Lower leg skin (tissue), 4 donors: ENCODE data around the gene MMD. TPM values are rescaled to one million over a fixed set of nuclear protein-coding genes. Genes with fewer than 3 reads are reported as not detected.
"Not testable (repeated sequence)": the region's sequence is repeated elsewhere in the genome, so short reads cannot be mapped to it uniquely, and the experiment has no call there.

ENCODE experiments used
- DNase-seq, 2 donors: peaks; one replicate each; pipeline ENCODE4 v3.0.0-alpha.2; 2019; ENCODE audit warnings: low spot score in 2 of 2
- H3K4me3 ChIP-seq: fragments of 200-600 bp; sonication (generic); 2 replicates; pipeline ENCODE4 v1.5.1; 2017; ENCODE audit warnings: mild to moderate bottlenecking, low read depth; ENCODE audit not compliant: poor library complexity, severe bottlenecking
- POLR2A ChIP-seq, 2 donors: fragments of 450-650 bp; IDR thresholded peaks; one replicate each; pipeline ENCODE4 v1.6.1; 2016 to 2017; ENCODE audit warnings: antibody characterized with exemption in 2 of 2, mild to moderate bottlenecking in 1 of 2, moderate library complexity in 1 of 2
- WGBS, 2 donors: methylation state at CpG; one replicate each; pipeline ENCODE4 v1.1.5; 2018; 5-methylcytosine and 5-hydroxymethylcytosine counted together
- intact Hi-C: fragments of 100-400 bp; cut with DNase I; formaldehyde crosslinking; loops from one replicate; pipeline ENCODE4 v1.15.0; 2023; ENCODE audit warnings: low total_unique reads
- total RNA-seq, 4 donors: library from RNA; depleted of rRNA; stranded (reverse); fragments of >200 nt; gene quantifications; one replicate each; pipeline ENCODE4 v1.1.0, GENCODE V29; 2016
- TF ChIP-seq, protein P1 (sequence below), 3 donors: fragments of 450-650 bp; IDR thresholded peaks; one replicate each; pipeline ENCODE4 v1.5.1; 2016; ENCODE audit warnings: antibody characterized with exemption in 3 of 3, mild to moderate bottlenecking in 3 of 3, moderate library complexity in 2 of 3

Gene MMD
- total RNA-seq, 4 donors from 2014 or later = 3.2 to 9.7 (median 6.8) TPM

DNA sequence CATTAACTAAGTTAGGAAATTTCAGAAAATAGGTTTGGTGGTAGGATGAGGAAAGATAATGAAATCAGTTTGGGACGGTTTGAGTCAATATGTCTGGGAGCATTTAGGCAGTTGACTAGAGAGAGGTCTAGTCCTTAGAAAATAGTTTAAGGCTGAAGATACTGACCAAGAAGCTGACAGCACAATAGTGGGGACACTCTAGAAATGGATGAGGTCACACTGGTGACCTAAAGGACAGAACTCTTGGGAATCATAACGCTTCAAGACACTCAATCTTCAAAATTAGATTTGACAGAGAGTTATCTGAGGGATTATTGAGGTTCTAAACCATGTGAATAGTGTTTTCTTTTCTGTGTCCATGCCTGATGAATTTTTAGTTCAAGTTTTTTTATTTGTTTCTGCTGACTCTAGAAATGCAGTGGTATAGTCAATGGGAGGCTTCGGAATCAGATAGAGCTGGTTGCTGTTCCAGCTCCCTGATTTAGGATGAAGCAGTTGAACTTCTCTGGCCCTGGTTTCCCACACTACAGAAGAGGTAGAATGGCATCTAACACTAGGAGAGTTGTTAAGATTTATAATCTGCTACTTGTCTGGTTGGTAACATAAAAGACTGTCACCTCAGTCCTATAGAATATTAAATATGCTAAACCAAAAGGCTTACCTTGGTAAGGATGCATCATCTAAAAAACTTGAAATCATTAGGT is 29.7 kb downstream of the MMD start:
- TF ChIP-seq POLR2A (IDR thresholded peaks at IDR 0.05) = no peak
- TF ChIP-seq, protein P1, sequence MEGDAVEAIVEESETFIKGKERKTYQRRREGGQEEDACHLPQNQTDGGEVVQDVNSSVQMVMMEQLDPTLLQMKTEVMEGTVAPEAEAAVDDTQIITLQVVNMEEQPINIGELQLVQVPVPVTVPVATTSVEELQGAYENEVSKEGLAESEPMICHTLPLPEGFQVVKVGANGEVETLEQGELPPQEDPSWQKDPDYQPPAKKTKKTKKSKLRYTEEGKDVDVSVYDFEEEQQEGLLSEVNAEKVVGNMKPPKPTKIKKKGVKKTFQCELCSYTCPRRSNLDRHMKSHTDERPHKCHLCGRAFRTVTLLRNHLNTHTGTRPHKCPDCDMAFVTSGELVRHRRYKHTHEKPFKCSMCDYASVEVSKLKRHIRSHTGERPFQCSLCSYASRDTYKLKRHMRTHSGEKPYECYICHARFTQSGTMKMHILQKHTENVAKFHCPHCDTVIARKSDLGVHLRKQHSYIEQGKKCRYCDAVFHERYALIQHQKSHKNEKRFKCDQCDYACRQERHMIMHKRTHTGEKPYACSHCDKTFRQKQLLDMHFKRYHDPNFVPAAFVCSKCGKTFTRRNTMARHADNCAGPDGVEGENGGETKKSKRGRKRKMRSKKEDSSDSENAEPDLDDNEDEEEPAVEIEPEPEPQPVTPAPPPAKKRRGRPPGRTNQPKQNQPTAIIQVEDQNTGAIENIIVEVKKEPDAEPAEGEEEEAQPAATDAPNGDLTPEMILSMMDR (IDR thresholded peaks at IDR 0.05) = no peak
- DNase-seq = no peak
- 88 to 92% methylated on average over 3 of the region's 3 CpGs for WGBS, 2 donors
- intact Hi-C loops = no loop called here
- H3K4me3 ChIP-seq = no peak overlapping the region

DNA sequence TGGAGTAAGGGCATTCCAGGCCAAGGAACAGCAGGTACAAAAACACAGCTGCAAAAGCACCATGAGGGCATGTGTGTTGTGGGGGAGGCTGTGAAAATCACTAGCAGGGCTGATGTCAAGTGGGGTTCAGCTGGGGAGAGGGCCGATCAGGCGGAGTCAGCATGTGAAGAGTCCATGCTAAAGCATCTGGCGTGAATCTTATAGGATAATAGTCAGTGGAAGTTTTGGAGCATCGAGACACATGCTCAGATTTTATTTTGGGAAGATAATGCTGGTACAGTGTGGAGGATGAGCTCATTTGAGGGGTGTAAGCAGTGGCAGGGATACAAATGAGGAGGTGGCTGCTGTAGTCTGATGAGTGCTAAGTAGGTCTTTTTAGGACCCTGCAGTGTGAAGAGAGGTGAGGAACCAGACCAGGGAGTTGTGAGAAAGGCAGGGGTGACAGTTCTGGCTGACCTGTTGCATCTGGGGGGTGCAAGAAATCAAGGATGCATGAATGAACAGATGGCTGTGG is 30.3 kb downstream of the MMD start:
- TF ChIP-seq, protein P1 (IDR thresholded peaks at IDR 0.05) = no peak
- no peak for TF ChIP-seq POLR2A (IDR thresholded peaks at IDR 0.05)
- 85 to 98% methylated on average over 4 of the region's 4 CpGs for WGBS, 2 donors
- no peak overlapping the region for H3K4me3 ChIP-seq
- DNase-seq = no peak
- intact Hi-C loops = no loop called here

DNA sequence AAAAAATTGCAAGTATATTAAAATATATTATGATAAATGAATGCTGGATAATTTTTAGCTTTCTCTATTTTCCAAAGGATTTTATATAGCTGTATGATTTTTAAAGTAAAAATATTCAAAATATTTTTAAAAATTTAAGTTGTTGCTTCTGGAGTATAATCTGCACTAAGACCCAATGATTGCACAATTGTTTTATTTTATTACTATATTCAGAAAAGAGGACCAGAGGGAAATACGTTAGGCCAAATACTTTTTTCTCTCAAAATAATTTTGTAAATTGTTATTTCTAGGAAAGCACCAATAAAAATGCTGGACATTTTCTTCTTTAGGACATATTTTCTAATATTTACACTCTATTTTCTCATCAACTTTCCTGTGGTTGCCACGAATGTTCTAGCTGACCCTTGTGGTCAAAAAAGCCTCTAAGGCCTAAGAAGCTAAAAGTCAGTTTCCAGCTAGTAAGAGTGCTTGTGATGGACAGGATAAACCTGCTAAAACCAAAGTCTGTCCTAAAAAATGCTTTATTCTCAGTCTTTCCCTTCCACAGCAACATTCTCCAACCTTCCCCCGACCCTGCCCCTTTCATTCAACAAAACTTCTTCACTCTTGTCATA is 31.2 kb downstream of the MMD start:
- no peak overlapping the region for H3K4me3 ChIP-seq
- WGBS, 2 donors = 82 to 86% methylated on average over 3 of the region's 3 CpGs
- DNase-seq = no peak
- no peak for TF ChIP-seq POLR2A (IDR thresholded peaks at IDR 0.05)
- TF ChIP-seq, protein P1 (IDR thresholded peaks at IDR 0.05) = no peak
- intact Hi-C loops = no loop called here

DNA sequence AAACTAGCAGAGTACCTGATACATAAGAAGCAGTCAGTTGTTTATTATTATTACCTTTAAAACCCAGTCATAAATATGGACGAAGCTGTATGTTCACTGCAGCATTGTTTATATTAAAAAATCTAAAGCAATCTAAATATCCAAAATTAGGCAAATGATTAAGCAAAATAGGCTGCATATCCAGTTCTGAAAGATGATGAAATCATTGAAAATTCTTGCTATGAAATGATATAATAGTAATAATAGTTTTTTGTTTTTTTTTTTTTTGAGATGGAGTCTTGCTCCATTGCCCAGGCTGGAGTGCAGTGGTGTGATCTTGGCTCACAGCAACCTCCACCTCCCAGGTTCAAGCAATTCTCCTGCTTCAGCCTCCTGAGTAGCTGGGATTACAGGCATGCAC is 31.9 kb downstream of the MMD start:
- 87 to 88% methylated on average over 1 of the region's 1 CpG for WGBS, 2 donors

DNA sequence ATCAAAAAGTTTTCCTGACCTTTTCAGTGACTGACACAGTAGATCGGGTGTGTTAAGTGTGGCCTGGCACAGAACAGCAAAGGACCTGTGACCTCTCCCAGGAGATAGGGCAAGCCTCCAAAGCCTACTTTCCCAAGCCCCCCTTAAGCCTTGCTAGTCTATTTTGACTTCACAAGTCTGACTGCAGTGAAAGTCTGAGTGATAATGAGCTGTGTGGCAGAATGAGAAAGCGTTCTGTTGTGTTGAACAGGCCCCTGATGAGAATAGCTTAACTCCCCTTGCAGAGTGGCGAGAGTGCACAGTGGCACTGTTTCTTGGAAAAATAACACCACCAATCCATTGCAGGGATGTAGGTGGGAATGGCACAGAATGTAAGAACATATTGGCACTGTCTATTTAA is 32.8 kb downstream of the MMD start:
- 80 to 81% methylated on average over 3 of the region's 3 CpGs for WGBS, 2 donors

More for the DNA sequence above, 31.9 kb downstream of the MMD start:
- H3K4me3 ChIP-seq, intact Hi-C loops, DNase-seq: not testable (repeated sequence)

DNA sequence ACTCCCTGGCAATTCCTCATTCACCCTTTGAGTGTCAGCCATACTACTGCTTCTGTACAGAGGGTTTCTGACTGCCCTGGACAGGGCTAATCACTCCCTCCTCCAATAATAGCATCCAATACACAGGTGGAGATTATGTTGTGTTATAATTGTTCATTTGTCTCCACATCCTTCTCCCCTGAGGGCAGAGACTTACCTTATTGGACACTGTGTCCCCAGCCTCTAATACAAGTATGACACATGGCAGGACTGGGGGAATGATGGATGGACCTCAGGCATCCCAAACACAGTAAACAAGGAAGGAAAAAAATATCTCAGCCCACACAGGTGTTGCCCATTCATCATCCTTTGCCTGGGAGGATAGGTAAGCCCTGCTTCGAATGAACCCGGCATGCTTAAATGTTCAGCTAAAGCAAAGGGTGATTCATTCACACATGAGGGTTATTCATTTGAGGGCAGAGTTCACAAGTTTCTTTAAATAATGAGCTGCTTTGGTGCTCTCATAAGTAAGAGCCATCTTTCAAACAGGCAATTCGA is 34.8 kb downstream of the MMD start:
- intact Hi-C loops = no loop called here
- no peak for DNase-seq
- H3K4me3 ChIP-seq = no peak overlapping the region
- 46 to 56% methylated on average over 3 of the region's 3 CpGs for WGBS, 2 donors
- TF ChIP-seq POLR2A (IDR thresholded peaks at IDR 0.05) = no peak
- TF ChIP-seq, protein P1 (IDR thresholded peaks at IDR 0.05) = no peak

More for the DNA sequence above, 32.8 kb downstream of the MMD start:
- no peak for DNase-seq
- TF ChIP-seq, protein P1 (IDR thresholded peaks at IDR 0.05) = no peak
- TF ChIP-seq POLR2A (IDR thresholded peaks at IDR 0.05) = no peak
- intact Hi-C loops = no loop called here
- no peak overlapping the region for H3K4me3 ChIP-seq
